HG03520 (cell line): Measurements from ENCODE around the gene JPH3.

ENCODE experiments used
- ATAC-seq: cut with Tn5 transposase; IDR thresholded peaks from one replicate; pipeline ENCODE4 v1.9.1; 2021; ENCODE audit warnings: mild to moderate bottlenecking, moderate library complexity; ENCODE audit not compliant: unreplicated experiment

JPH3 gene

DNA sequence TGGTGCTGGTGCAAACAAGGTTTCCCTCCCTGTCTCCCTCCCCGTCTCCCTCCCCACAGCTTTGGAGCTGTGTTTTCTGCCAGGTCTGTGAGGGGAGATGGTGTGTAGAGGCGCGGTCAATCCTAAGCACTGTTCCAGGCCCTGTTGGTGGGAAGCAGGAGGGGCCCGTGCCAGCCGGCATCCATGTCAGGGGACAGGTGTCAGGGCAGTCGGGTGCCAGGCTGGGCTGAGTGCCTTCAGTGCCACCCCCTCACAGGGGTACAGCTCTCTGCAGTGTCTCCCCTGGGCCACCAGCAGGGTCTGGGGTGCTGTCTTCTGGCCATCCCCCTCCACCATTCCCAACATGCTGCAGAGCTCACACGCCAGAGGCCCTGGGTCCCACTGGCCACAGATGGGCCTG is 89.9 kb downstream of the JPH3 start:
- ATAC-seq: no peak

DNA sequence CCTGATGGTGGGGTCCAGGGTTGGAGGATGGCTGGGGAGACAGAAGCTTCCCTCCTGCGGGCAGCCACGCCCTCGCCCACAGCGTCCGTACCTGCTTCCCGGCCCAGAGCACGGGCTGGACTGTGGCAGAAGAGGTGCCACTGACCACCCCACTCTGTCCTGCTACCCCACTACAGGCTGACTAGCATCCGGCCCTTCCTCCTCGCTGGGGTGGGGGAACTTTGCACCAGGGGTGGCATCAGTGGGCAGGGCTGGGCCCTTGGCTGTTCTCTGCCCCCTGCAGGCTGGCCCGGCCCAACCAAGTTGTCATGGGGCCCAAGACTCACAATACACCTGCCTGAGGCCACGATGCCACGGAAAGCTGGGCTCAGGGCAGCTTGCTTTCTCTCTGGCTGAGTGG is 90.4 kb downstream of the JPH3 start:
- ATAC-seq: no peak

DNA sequence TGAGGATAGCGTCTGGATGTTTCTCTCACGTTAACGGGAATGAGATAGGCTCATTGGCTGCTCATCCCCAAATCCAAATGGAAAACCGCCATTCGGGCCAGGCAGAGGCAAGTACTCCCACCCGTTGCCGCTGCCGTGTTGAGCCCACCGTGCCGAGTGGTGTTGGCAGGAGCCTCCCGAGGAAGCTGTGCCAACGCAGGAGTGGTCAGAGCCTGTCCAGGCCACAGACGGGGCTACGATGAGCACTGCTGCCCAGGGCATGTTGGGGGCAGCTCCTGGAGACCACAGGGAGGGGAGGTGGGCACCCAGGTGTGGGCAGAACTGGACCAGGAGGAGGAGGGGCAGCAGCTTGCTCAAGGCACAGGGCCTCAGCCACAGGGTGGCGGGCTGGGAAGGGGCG is 91.5 kb downstream of the JPH3 start:
- no peak for ATAC-seq

DNA sequence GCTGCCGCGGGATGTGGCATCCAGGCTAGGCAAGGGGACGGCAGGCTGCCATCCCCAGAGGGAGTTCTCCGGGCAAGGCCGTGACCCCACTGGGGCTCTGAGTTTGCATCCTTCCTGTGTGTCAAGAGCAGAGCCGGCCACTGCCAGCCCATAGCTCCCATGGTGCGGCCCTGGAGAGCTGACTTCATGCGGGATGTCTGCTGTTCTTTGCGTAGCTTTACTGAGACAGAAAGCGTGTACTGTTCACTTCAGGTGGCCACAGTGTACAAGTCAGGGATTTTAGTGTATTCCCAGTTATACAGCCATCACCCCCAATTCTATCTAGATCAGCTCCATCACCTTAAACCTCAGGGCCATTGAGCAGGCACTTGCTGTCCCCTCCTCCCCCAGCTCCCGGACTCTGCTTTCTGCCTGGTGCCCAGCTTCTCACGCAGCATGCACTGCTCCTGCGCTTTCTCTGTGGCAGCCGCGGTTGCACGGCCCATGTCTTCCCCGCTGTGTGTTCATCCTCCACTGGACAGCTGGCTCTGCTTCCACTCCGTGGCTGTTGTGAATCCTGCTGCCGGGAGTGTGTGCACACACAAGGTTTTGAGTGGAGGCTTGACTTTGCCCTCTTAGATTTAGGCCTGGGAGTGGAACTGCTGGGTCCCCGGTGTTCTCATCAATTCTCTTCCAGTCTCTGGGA is 92.3 kb downstream of the JPH3 start:
- no peak for ATAC-seq

DNA sequence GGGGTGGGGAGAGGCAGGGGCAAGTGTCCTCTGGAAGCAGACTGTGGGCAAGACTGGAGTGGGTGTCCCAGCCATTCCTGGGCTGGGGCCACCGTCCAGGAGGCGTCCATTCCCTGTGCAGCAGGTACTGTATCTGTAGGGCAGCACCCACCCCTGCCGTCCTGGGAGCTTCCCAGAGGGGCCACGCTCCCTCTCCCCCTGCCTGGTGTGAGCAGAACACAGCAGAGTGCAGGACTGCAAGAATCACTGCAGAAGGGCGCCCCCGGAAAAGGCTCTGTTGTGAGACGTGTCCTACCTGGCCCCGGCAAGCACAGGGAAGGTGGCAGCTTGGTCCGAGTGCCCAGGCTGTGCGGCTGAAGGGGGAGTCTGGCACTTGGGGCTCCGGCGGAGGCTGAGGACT is 93.2 kb downstream of the JPH3 start:
- no peak for ATAC-seq

DNA sequence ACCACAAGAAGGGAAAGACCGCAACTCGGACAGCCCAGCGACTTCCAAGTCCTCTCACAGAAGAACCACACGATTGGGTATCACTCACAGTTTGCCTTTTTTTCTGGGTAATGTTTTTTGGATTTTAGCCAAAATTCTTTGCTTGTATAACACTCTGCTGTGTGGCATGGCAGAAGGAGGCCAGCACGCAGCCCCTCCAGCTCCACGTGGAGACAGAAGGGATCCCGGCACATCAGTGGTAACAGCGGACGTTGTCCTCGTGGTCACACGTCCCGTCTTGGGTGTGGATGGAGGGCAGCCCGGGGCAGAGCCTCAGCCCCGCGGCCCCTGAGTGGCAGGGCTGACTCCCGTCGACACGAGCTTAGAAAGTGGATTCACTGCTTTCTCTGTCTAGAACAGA is 94.4 kb downstream of the JPH3 start:
- no peak for ATAC-seq

DNA sequence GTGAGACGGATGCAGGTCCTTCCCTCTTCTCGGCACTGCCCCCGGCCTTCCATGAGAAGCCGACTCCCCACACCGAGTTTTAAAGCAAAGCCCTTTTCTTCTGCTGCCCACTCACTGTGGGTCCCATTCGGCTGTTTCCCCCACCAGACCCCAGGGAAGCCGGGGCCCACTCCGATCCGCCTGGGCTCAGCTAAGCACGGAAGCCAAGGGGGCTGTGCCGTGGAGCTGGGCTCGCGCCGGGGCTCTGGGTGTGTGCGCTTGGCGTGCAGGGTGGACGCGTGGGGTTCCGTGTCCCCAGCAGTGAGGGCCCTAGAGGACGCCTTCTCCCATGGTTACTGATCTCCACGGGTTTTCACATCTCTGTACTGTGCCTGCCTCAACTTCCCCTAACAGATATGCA is 94.9 kb downstream of the JPH3 start:
- no peak for ATAC-seq

DNA sequence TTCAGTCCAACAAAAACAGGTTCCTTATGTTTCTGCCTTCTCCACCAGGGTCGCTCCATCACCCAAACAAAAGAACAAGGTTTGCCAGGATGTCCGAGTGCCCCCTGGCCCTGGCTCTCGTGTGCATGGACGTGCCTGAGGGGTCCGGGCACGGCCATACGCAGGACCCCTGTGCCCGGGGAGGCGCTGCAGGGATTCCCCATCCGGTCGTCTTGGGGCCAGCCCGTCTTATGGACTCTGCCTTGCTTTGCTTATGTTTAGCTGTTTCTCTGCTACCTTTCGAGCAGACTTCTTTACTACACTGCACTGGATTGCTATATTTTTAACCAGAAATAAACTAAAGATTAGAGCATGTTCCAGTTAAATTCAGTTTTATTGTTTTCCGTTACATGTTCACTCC is 95.5 kb downstream of the JPH3 start:
- no peak for ATAC-seq

DNA sequence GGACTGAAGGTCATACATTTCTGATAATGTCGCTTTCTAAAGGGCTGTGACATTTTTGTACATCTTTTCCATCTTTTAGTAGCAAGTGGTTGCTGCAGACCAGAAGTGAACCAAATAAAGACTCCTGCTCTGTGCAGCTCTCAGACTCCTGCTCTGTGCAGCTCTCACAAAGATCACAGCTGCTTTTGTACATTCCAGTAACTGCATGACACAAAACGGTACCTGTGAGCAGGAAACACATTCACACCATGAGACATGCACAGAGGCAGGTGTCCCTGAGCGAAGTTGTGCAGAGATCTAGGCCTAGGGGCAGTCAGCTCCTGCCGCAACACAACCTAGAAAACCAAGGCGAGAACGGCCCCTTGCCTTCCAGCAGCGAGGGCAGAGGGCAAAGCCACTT is 95.9 kb downstream of the JPH3 start:
- no peak for ATAC-seq

DNA sequence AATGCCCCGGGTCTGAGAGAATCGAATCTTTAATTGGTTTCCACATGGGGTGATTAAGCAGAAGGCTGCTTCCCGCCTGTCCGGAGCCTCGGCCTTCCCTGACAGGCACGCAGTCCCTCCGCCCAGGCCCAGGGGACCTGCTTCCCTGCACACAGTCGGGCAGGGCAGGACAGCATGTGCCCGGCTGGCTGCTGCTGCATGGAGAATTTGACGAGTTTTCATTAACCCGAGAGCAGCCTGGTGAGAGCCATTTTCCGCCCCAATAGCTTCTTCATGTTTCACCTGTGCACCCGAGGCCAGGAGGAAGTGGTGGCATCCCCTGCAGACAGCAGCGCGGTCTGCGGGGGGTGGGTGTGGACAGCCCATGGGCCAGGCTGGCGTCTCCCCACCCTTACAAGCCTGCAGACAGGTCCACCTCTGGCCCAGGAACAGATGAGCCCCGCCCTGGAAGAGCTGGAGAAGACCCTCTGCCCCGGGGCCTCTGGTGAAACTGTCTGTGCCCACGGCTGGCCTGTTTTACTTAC is 96.4 kb downstream of the JPH3 start:
- no peak for ATAC-seq

DNA sequence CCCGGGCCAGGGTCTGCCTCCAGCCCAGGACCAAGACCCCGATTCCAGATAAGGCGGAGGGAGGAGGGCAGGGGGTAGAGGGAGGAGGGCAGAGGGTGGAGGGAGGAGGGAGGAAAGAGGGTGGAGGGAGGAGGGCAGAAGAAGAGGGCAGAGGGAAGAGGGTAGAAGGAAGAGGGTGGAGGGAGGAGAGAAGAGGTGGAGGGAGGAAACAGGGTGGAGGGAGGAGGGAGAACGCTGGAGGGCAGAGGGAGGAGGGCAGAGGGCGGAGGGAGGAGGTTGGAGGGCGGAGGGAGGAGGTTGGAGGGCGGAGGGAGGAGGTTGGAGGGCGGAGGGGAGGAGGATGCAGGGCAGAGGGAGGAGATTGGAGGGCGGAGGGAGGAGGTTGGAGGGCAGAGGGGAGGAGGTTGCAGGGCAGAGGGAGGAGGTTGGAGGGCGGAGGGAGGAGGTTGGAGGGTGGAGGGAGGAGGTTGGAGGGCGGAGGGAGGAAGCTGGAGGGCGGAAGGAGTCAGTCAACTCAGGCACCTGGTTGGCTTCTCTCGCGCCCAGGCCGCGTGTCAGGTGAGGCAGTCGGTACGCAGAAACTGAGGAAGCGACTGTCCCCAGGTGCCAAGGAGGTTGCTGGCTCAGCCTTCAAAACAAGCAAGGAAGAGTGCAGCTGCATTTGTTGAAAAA is 98.2 kb downstream of the JPH3 start:
- ATAC-seq: no peak

DNA sequence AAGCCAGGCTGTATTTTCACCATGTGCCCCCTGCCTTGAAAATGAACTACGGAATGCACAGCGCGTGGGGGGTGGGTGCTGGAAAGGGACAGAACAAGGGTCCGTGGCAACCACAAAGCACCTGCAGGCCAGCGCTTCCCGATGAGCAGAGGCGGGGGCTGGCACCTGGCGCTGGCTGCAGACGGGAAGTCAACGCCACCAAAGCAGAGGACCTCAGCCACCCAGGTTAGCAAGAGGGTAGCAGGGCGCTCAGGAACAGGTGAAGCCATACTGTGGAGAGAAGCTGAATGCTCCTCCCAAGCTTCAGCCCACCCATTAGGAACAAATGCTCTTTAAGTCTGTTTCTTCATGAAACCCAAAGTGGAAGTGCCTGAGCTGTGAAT is 98.8 kb downstream of the JPH3 start:
- no peak for ATAC-seq

DNA sequence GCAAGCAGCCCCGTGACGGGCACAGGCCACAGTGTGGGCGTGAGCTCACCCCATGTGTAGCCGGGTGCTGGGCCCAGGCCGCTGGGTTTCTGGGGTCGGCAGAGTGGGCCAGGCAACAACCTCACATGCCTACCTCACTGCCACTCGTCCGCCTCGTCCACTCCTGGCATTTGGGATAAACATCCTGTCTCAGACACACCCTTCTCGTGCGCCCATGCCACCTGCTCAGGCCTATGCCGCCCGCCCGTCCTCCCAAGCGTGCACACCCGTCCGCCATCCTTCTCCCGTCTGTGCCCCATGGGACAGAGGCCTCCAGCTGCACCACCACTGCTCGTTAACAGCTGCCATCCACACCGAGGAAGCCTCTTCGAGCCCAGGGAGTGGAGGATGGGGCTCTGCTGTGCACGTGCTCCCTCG is 99.2 kb downstream of the JPH3 start:
- no peak for ATAC-seq

DNA sequence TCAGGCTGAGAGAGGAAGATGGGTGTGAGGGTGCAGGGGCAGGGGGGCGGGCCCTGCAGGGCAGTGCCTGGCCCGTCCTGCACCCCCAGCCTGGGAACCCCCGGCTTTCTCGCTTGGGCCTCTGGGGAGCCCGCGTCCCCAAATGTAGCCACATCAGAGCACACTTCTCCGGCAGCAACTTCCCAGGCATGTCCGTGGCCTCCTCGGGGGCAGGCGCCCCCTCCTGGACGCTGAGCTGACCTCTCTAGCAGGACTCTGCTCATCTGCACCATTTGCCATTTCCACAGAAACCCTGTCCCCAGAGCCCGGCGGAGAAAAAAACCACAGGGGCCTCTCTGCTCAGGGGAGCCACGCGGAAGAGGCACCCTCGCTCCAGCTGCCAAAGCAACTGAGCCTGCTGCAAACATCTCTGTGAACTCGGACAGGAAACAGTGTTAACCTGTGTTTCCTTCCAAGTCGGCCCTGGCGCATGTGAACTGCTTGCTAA is 100.1 kb downstream of the JPH3 start:
- ATAC-seq: no peak

DNA sequence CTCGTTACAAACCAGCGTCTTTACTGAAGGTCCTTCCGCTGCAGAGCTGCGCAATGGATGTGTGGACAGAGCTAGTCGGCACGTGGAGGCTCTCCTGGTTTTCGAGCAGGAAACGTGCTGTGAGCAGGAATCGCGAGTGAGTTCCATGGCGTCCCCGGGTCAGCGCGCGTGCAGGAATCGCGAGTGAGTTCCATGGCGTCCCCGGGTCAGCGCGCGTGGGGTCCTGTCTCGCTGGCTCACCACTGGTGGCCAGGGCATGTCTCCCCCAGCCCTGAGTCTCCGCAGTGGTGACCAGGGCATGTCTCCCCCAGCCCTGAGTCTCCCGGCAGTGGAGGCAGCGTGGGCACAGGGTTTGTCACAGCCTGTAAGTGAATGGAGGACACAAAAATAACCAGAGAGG is 100.8 kb downstream of the JPH3 start:
- ATAC-seq: no peak

DNA sequence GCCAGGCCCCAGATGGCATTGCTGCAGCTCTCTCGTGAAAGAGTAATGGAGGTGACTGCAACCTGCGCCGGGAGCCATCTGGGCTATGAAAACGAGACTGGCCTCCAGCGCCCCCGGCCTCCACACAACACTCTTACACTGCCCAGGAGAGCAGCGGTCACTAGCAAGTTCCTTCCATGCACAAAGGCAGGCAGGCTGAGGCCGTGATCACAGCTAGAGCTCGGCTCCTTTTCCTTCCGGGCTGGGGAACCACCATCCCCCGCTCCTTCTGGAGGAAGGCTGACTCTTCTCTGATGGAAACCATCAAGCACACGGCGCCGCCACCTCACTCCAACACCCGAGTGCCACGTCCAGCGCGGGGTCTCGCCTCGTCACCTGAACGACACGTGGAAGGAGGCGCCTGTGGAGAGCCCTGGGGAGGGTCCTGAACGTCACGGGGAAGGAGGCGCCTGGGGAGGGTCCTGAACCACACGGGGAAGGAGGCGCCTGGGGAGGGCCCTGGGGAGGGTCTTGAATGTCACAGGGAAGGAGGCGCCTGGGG is 101.6 kb downstream of the JPH3 start:
- no peak for ATAC-seq

DNA sequence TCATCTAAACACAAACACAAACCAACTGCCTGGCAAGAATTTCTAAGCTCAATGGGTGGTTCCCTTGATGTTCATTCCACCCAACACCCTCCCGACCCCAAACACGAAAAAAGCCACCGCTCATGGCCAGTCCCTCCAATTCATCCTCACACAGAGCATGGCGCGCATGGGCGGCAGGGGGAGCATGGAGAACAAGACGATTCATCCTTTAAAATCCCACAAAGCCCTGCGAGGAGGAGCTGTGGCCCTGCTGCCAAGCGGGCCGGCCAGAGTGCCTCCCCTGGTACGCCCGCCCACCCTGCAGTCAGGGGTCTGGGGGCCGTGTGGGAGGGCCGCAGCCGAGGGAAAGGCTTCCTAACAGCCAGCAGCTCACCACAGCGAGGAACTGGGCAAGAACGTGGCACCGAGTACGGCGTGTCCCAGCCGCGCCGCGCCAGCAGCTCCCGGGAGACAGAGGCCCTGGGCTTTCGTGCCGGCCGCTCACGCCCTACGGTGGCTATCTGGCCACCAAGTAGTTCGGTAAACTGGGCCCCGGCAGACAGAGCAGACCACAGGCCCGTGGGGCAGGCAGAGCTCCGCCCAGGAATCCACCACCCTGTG is 102.5 kb downstream of the JPH3 start:
- no peak for ATAC-seq

DNA sequence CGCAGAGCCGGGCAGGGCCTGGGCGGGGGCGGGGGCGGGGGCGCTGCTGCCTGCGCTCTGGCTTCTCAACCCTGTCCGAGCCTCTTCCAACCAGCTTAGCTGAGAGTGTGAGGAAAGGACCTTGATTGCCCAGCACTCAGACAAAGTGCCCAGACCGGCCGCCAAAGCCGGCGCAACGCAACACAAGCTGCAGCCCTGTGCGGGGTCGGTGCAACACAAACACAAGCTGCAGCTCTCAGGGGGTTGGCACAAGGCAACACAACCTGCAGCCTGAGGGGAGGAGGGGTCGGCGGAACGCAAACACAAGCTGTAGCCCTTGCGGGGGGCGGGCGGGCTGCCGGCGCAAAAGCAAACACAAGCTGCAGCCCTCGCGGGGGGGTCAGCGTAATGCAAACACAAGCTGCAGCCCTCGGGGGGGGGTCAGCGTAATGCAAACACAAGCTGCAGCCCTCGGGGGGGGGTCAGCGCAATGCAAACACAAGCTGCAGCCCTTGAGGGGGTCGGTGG is 103.5 kb downstream of the JPH3 start:
- ATAC-seq: no peak

DNA sequence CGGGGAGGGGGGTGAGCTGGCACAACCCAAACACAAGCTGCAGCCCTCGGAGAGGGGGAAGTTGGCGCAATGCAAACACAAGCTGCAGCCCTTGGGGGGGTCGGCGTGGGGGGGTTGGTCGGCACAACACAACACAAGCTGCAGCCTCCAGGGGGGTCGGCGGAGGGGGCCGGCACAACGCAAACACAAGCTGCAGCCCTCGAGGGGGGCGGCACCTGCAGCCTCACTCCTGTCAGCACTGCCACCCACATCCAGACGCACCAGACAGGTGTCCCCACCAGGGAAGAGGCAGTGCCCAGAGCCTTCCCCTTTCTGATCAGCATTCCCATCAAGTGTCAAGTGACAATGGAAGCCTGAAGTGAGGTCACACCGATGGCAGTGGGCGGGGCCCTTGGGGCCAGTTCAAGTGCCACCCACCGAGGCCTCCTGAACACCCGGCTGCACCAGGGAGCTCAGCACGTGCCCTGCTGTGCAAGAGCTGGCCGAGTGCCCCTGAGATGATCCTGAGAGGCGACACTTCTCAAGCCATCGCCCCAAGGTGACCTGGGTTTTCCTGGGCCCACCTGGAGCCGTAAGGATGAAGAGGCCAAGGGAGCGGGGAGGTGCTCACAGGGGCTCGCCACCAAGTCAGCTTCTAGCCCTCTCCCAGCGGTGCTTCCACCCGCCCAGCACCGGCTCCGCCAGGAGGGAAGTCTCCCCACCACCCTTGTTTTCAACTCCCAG is 104.1 kb downstream of the JPH3 start:
- ATAC-seq: no peak

DNA sequence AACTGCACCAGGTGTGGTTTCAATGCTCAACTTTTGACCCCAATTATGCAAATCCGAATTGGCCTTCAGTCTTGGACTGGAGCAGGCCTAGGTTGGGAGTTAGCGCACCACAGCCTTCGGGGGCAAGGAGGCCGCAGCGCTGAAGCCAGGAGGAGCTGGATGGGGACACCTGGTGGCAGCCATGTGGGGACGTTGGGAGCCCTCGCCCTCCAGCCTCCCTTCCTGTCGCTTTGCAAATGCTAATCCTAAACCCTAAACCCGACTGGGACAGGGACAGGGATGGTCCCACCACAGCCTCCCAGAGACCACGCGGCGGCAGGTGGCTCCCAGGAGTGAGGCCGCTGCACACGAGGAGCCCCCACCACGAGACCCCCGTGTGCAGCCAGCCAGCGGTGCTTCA is 104.8 kb downstream of the JPH3 start:
- no peak for ATAC-seq
